Testis (tissue), 2 donors: ENCODE measurements around the gene SST.

ENCODE experiments used
- CTCF ChIP-seq, 3 experiments: fragments of 450-650 bp in 2 of 3; fragments of 200-600 bp in 1 of 3; sonication (generic) in 1 of 3; IDR thresholded peaks; one replicate each; pipeline ENCODE4 v1.5.1; 2016 to 2019; ENCODE audit warnings: antibody characterized with exemption in 3 of 3, mild to moderate bottlenecking in 2 of 3, moderate library complexity in 1 of 3
- POLR2A ChIP-seq: fragments of 450-650 bp; IDR thresholded peaks from one replicate; pipeline ENCODE4 v1.6.1; 2017; ENCODE audit warnings: antibody characterized with exemption, mild to moderate bottlenecking, moderate library complexity

- no peak for TF ChIP-seq CTCF (IDR thresholded peaks at IDR 0.05)
- no peak for TF ChIP-seq POLR2A
Observed at GRCh38 chr3:187713504-187713903, 43.3 kb upstream of the SST start.
